Measurements from ENCODE around the gene ANKS1A. TPM values are rescaled to one million over a fixed set of nuclear protein-coding genes. Genes with fewer than 3 reads are reported as not detected.
A peak's percentile ranks its signal among the peaks of the same experiment; 100 is the strongest.
"Not testable (repeated sequence)": the region's sequence is repeated elsewhere in the genome, so short reads cannot be mapped to it uniquely, and the experiment has no call there.

The ANKS1A gene
- total and polyA plus RNA-seq, 9 donors, result 16.0 to 45.0 (median 27.3) TPM

GRCh38 chr6:34928695-34929094 is 39.6 kb downstream of the ANKS1A start:
- intact Hi-C loops (cut with DNase I), result no loop called here
- DNase-seq, result no peak
- no peaks in the 10 kb centered on the region for H3K27me3 ChIP-seq
- TF ChIP-seq EP300 (IDR thresholded peaks at IDR 0.05) (no peak), POLR2A (IDR thresholded peaks at IDR 0.05) (no peak), CTCF (IDR thresholded peaks at IDR 0.05) (no peak)
- no peak overlapping the region for H3K4me3 ChIP-seq
- no peak overlapping the region for H3K27ac ChIP-seq
- H3K36me3 ChIP-seq, result no peaks in the 10 kb centered on the region
- H3K4me1 ChIP-seq (ENCODE audit: insufficient read depth), result peaks cover 6% of the 10 kb centered on the region
- 83 to 93% (median 91%) methylated on average over 1 of the region's 1 CpG for WGBS, 3 donors
- H3K9me3 ChIP-seq, result no peaks in the 10 kb centered on the region

GRCh38 chr6:34929241-34929978 is 40.4 kb downstream of the ANKS1A start:
- no peak for DNase-seq
- TF ChIP-seq POLR2A (IDR thresholded peaks at IDR 0.05) (no peak), EP300 (IDR thresholded peaks at IDR 0.05) (no peak), CTCF (IDR thresholded peaks at IDR 0.05) (no peak)
- peaks cover 7% of the 10 kb centered on the region for H3K4me1 ChIP-seq (ENCODE audit: insufficient read depth)
- H3K36me3 ChIP-seq, result no peaks in the 10 kb centered on the region
- no peaks in the 10 kb centered on the region for H3K9me3 ChIP-seq
- no peak overlapping the region for H3K27ac ChIP-seq
- 84 to 88% (median 86%) methylated on average over 4 of the region's 4 CpGs for WGBS, 3 donors
- intact Hi-C loops (cut with DNase I), result no loop called here
- no peak overlapping the region for H3K4me3 ChIP-seq
- H3K27me3 ChIP-seq, result no peaks in the 10 kb centered on the region

GRCh38 chr6:34930221-34930620 is 41.2 kb downstream of the ANKS1A start:
- WGBS, 3 donors, result 29 to 40% (median 35%) methylated on average over 3 of the region's 3 CpGs

GRCh38 chr6:34932202-34932601 is 43.1 kb downstream of the ANKS1A start:
- H3K27me3 ChIP-seq; H3K36me3 ChIP-seq; intact Hi-C loops (cut with DNase I); H3K9me3 ChIP-seq; H3K27ac ChIP-seq; DNase-seq; H3K4me3 ChIP-seq: not testable (repeated sequence)
- H3K4me1 ChIP-seq (ENCODE audit: insufficient read depth), result peaks cover 16% of the 10 kb centered on the region
- 92 to 94% (median 93%) methylated on average over 12 of the region's 12 CpGs for WGBS, 3 donors

More at GRCh38 chr6:34930221-34930620, 41.2 kb downstream of the ANKS1A start:
- Histone ChIP-seq H3K4me3 (no peak overlapping the region), H3K36me3 (no peaks in the 10 kb centered on the region), H3K4me1 (ENCODE audit: insufficient read depth) (peaks cover 13% of the 10 kb centered on the region), H3K9me3 (no peaks in the 10 kb centered on the region), H3K27ac (peak overlapping the region in 1 of 2 donors; percentile 38), H3K27me3 (no peaks in the 10 kb centered on the region)
- intact Hi-C loops (cut with DNase I), result no loop called here
- peak in 1 of 5 donors; percentile 24 for DNase-seq
- TF ChIP-seq EP300 (IDR thresholded peaks at IDR 0.05) (no peak), POLR2A (IDR thresholded peaks at IDR 0.05) (no peak), CTCF (IDR thresholded peaks at IDR 0.05) (no peak)

GRCh38 chr6:34934516-34934915 is 45.5 kb downstream of the ANKS1A start:
- Histone ChIP-seq H3K27ac (no peak overlapping the region), H3K9me3 (no peaks in the 10 kb centered on the region), H3K36me3 (no peaks in the 10 kb centered on the region), H3K4me1 (ENCODE audit: insufficient read depth) (peaks cover 23% of the 10 kb centered on the region), H3K27me3 (no peaks in the 10 kb centered on the region), H3K4me3 (no peak overlapping the region)
- peak; percentile 86 to 96 (median 95) for DNase-seq
- TF ChIP-seq EP300 (IDR thresholded peaks at IDR 0.05), result no peak
- no peak for TF ChIP-seq POLR2A (IDR thresholded peaks at IDR 0.05)
- no peak for TF ChIP-seq CTCF (IDR thresholded peaks at IDR 0.05)
- intact Hi-C loops (cut with DNase I), result no loop called here
- WGBS, 3 donors, result 6 to 17% (median 10%) methylated on average over 5 of the region's 5 CpGs

All from ovary (tissue), 9 donors.